NCI-H82 (cell line): ENCODE measurements around the gene PWWP3B.
"Not testable (repeated sequence)": the region's sequence is repeated elsewhere in the genome, so short reads cannot be mapped to it uniquely, and the experiment has no call there.

Experiments used
- DNase-seq: peaks from one replicate; lab custom pipeline; 2025; lab: John Stamatoyannopoulos, UW

Gene PWWP3B

DNA sequence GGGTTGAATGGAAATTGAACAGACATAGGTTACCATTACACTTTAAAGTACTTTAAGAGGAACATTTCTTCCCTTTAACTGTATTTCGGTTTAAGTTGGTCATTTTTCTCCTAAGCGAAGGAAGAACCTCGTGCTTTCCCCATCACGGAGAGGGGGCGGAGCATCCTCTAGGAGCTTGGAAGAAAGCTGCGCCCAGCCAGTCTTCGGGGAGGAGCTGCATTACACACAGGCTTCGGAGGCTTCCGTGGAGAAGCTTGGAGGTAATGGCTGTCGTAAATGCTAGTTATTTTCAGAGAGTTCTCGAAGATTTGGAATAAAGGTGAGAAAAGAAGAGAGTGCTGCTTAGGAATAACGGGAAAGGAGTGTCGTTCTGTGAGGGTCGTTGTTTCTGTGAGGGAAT lies at the start of gene PWWP3B:
PWWP3B (plus strand) TSS at position 199 of the 400 bp plus-strand sequence. CDS start 37,128 bp downstream, outside the sequence.
- DNase-seq, result peak; percentile 30

DNA sequence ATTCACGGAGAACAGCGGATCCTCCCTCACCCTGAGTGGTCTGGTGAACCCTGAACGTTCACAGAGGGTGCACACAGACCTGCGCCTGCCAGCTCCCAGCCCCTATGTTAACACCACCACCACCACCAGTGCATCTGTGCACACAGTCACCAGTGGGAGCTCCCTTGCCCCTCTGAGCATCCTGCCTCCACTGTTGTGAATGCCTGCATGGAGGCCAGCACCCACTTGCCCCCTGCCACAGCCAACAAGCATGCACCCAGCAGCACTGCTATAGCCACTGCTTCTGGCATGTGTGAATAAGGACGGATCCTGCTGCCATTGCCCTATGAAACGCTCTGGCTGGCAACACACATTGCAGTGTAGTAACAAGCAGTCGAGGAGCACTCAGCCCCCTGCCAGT lies 29.1 kb upstream of the PWWP3B start:
- DNase-seq, result no peak

- DNase-seq, result no peak
These were observed 23.1 kb upstream of the PWWP3B start for GRCh38 chrX:106144755-106145639.

DNA sequence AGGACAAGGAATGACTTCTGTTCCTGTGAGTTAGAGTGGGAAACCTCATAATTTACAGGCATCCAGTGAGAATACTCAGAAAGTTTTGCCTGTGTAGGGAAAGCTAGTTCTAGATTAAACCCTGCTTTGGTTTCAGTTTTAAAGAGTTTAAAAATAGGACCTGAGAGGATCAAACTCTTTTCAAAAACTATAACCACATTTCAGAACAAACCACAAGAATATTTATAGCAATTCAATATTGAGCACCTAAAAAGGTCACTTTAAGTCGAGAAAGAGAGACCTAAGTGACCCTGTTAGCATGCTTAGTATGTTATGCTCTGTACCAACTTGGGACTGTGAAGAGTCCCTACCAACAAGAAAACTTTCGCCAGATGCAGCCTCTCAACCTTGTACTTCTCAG lies 17.4 kb upstream of the PWWP3B start:
- no peak for DNase-seq

DNA sequence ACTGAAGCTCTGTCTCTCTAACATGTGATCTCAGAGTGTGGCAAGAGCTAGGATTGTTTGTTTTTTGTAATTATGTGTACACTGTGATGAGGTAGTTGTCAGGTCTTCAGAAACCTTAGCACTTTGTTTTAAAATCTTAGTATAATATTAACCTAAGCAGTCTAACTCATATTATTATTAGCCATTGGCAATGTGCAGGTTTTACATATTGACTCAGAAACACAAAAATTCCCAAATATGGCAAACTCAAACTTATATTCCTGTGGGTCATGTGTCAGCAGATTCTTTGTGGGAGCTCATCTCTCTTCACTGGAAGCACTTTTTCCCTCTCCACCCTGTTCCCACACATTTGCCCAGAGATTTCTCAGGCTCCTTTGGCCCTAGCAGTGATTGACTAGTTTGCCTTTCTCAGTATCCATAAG lies 8.2 kb upstream of the PWWP3B start:
- DNase-seq, result no peak

DNA sequence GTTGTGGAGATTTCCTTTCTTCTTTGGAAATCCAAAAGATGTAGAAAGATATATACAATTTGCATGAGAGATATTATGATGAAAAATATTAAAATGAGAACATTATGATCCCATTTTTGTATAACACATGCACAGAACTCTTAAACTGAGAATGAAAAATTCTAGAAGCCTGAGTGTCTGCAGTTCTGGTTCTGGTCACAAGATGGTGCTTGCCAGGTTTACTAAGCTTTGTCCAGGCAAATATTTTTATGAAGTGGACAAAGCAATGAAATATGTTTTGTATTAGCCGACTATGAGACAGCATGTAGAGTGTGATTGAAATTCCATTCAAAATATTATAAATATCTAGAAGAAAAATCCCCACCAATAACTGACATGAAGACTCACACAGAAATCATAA lies 2.2 kb downstream of the PWWP3B start:
- peak; percentile 0 for DNase-seq

DNA sequence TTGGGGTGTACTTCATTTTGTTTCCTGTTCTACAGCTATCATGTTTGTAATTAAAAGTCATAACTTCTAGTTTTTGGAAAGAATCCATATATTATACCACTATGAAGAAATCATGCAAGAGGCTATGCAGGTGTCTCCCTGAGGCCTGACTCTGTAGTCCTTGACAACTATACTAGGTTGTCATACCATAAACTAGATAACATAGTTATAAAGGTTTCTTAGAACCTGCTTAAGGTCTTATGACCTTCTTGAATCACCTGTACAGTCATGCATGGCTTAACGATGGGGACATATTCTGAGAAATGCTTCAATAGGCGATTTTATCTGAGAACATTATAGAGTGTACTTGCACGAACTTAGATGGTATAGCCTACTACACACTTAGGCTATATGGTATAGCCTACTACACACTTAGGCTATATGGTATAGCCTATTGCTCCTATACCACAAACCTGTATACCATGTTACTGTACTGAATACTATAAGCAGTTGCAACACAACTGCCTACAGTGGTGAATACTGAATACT lies 3.3 kb downstream of the PWWP3B start:
- no peak for DNase-seq

GRCh38 chrX:106177106-106177981 lies 9.2 kb downstream of the PWWP3B start:
- peak; percentile 43 for DNase-seq

DNA sequence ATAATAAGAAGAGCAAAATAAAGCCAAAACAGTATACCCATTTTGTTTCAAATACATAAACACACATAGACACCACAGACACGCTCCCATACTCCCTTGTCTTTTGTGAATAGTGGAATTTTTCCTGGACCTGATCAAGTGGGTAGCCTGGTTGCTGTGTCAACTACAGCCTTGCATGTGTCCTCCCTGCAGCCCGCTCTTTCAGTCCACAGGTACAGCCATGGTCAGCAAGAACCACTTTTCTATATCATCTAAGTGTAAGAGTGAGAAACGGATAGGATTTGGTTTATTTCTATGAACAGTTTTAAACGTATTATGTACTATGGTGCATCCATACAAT lies 9.8 kb downstream of the PWWP3B start:
- no peak for DNase-seq

DNA sequence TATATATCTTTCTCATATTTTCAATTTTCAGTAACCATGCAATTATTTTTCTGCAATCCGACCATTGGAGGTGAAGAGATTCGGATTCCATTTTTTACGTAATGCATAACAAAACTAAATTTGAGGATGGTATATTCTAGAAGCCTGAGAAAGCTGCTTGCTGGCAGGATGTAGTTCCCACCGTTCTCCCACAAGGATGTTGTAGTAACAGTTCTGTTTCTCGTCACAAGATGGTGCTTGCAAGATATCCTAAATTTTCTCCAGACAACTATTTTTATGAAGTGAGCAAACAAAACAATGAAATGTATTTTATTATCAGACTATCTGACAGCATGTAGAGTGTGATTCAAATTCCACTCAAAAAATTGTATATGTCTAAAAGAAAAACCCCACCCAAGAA lies 10.7 kb downstream of the PWWP3B start:
- no peak for DNase-seq

- DNase-seq, result not testable (repeated sequence)
These were observed 15.6 kb downstream of the PWWP3B start for GRCh38 chrX:106183685-106184084.

DNA sequence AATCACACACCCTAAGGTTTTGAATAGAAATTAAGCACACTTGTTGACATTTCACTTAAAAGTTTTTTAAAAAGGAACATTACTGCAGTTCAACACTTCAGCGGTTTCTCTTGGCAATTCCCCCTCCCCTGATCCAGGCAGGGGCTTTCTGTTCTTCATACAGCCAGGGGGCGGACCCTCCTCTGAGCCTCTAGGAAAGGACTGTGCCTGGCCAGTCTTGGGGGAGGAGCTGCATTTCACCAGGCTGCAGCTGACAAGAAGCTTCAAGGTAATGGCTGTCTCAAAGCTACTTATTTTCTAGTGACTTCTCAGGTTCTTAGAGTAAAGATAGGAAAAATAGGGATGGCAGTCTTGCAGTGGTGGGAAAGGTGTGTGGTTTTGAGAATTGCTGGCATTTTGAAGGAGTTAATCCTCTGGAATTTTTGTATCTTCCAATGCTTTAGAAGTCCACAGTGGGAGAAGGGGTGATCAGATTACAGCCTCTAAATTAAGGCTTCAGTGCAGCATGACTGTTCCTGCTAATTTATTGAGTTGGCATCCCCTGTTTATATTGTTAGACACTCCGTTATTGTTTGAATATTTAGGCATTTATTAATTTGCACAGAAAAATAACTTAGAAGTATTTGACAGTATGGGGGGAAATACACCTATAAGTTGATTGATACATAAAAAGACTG lies 33.5 kb downstream of the PWWP3B start:
- peak; percentile 1 for DNase-seq

DNA sequence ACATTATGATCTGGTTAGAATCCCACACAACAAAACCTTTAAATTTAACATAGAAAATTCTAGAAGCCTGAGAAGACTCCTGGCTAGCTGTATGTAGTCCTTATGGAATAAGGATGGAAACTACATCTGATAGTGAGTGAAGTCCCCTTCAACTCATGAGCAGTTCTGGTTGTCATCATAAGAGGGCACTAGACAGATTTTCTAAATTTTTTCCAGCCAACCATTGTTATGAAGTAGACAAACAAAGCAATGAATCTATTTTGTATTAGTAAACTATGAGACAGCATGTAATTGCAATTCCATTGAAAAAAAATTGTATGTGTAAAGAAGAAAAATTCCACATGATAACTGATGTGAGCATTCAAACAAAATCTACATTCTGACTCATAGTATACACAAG lies 35.2 kb downstream of the PWWP3B start:
- DNase-seq, result no peak

DNA sequence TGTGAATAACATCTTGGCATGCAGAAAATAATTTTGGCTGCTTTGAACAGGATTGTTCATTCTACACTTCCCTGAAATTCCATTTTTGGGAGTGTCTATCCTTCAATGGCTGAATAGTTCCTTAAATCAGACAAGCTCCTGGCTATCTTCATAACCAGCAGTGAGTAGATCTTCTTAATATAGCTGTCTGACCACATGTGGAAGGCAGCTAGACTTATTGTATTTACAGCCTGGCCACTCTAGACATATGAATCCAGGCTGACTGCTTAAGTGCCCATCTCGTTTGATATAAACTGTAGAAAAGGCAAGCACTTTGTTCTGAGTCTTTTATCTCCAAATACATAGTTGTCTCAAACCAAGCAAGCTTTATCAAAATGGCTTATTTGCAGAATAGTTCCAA lies 40.0 kb downstream of the PWWP3B start:
- no peak for DNase-seq
